GM12878 (cell line): ENCODE results near the gene SLC28A2.

Source experiments
- BCLAF1 ChIP-seq: fragments of 450-650 bp; IDR thresholded peaks from 2 replicates; pipeline ENCODE4 v1.6.1; 2017; ENCODE audit warnings: antibody characterized with exemption, mild to moderate bottlenecking, moderate library complexity
- CTCF ChIP-seq, 3 experiments: IDR thresholded peaks in 2 of 3; conservative IDR thresholded peaks in 1 of 3; 2 replicates each; pipeline ENCODE4 v1.5.1; 2011; ENCODE audit warnings: low read depth in 3 of 3, low read length in 3 of 3, mild to moderate bottlenecking in 3 of 3, control low read depth in 2 of 3, moderate library complexity in 2 of 3, inconsistent platforms in 1 of 3, mixed read lengths in 1 of 3; ENCODE audit not compliant: control insufficient read depth in 2 of 3, insufficient read depth in 1 of 3; ENCODE audit errors: extremely low read depth in 1 of 3
- EZH2 ChIP-seq: IDR thresholded peaks from 2 replicates; pipeline ENCODE4 v1.6.1; 2012; ENCODE audit warnings: low read depth, mild to moderate bottlenecking, control low read depth, inconsistent platforms, low read length, borderline replicate concordance; ENCODE audit not compliant: control insufficient read depth
- HDAC6 ChIP-seq: fragments of 200-600 bp; sonication (generic); IDR thresholded peaks from one replicate; pipeline ENCODE4 v1.8.0; 2017; ENCODE audit warnings: antibody characterized with exemption; ENCODE audit not compliant: unreplicated experiment
- SMAD1 ChIP-seq: fragments of 450-650 bp; IDR thresholded peaks from 2 replicates; pipeline ENCODE4 v1.6.1; 2018; ENCODE audit warnings: mild to moderate bottlenecking, low read depth; ENCODE audit not compliant: partially characterized antibody
- TCF7 ChIP-seq: IDR thresholded peaks from 2 replicates; pipeline ENCODE4 v1.6.1; 2014; ENCODE audit warnings: antibody characterized with exemption, borderline replicate concordance

GRCh38 chr15:45306105-45306504 lies 54.1 kb downstream of the SLC28A2 start:
- TF ChIP-seq CTCF (IDR thresholded peaks at IDR 0.05 in 2 of 3, conservative IDR thresholded peaks at IDR 0.05 in 1 of 3; ENCODE audit: control insufficient read depth in 2 of 3, extremely low read depth in 1 of 3, insufficient read depth in 1 of 3, low read depth in 3 of 3, low read length in 3 of 3) (no peak), EZH2 (no peak), TCF7 (no peak), BCLAF1 (no peak), HDAC6 (no peak), SMAD1 (no peak)
